HG02759 (cell line): ENCODE data around the gene ASMT.
"Not testable (repeated sequence)": the region's sequence is repeated elsewhere in the genome, so short reads cannot be mapped to it uniquely, and the experiment has no call there.

Experiments
- ATAC-seq: cut with Tn5 transposase; IDR thresholded peaks from one replicate; pipeline ENCODE4 v1.9.1; 2021; ENCODE audit warnings: mild to moderate bottlenecking, moderate library complexity; ENCODE audit not compliant: unreplicated experiment

Gene ASMT

GRCh38 chrX:1597345-1598020 lies 17.4 kb upstream of the ASMT start:
- ATAC-seq = no peak

- ATAC-seq = no peak
Measured at GRCh38 chrX:1598021-1598875, 16.6 kb upstream of the ASMT start.

- no peak for ATAC-seq
Measured at GRCh38 chrX:1598876-1599790, 15.7 kb upstream of the ASMT start.

DNA sequence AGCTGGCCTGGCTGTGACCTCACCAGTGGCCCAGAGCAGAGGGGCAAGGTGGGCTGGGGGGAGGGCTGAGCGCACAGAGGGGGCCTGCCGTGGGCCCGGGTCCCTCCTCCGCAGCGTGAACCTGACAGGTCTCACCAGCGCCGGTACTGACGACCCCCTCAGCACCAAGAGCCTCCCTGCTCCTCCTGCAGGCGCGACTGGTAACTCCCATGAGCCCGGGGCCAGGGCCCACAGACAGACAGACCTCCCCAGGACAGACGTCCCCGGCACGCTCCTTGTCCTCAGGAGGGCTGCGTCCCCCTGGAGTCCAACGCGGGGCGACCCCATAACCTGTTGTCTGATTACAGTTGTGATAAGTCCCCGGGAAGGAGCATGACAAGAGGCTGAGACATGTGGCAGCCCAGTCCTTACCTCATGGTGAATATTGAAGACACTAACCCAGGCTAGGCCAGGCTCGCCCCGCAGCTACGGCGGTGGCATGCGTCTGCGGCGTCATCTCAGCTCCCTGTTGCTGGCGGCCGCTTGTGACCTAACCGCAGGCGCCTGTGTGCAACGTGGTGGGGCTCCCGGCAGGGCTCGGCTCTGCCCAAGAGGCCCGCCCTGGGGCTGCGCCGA lies 15.0 kb upstream of the ASMT start:
- ATAC-seq = no peak

DNA sequence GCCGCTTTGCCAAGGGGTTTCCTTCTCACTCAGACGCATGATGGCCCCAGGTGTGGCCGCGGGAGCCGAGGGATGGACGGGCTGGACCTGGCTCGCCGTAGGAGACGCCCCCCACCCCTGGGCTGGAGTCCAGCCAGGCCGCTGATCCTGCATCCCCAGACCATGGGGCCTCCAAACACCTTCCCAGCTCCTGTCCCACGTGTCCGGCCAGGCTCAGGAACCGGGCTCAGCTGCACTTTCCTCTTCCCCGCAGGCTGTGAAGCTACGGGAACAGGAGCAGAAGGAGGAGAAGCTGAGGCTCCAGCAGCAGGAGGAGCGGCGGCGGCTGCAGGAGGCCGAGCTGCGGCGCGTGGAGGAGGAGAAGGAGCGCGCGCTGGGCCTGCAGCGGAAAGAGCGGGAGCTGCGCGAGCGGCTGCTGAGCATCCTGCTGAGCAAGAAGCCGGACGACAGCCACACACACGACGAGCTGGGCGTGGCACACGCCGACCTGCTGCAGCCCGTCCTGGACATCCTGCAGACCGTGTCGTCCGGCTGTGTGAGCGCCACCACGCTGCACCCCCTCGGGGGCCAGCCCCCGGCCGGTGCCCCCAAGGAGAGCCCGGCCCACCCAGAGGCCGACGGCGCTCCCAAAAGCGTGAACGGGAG lies 14.3 kb upstream of the ASMT start:
- ATAC-seq = no peak

- no peak for ATAC-seq
Measured at GRCh38 chrX:1601051-1601767, 13.7 kb upstream of the ASMT start.

DNA sequence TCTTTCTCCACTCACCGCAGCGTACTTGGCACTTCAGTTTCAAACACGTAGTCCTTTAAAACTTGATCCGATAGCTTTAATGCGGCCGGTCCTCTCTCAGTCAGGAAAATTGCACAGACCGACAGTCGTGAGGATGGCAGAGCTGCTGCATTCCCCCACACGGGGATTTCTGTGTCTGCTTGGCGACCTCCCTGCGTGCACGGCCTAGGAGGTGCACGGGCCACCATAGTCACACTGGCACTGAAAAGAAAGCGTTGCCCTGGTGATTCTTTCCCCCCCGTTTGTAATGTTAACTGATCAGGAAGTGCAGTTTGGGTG lies 13.1 kb upstream of the ASMT start:
- ATAC-seq = no peak

- ATAC-seq = no peak
Measured at GRCh38 chrX:1602299-1602698, 12.6 kb upstream of the ASMT start.

DNA sequence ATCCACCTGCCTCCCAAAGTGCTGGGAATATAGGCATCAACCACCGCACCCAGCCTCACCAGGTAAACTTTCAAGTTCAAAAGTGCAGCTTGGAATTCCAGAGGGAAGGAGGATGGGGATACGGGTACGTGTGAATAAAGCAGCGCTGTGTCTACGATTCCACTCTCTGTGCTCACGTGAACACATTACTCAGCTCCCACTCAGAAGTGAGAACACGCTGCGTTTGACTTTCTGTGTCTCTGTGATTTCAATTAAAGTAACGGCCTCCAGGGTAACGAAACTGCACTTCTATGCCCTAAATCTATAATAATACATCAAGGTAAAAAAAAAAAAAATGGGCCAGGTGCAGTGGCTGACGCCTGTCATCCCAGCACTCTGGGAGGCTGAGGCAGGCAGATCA lies 8.4 kb upstream of the ASMT start:
- ATAC-seq = no peak

GRCh38 chrX:1609311-1609710 lies 5.5 kb upstream of the ASMT start:
- no peak for ATAC-seq

DNA sequence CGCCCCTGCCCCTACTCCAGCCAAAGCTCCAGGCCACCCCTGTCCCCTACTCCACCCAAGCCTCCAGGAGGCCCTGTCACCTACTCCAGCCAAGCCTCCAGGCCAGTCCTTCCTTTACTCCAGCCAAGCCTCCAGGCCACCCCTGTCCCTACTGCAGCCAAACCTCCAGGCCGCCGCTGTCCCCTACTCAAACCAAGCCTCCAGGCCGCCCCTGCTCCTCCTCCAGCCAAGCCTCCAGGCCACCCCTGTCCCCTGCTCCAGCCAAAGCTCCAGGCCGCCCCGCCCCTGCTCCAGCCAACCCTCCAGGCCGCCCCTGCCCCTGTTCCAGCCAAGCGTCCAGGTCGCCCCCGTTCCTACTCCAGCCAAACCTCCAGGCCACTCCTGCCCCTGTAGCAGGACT lies 5.1 kb upstream of the ASMT start:
- no peak for ATAC-seq

DNA sequence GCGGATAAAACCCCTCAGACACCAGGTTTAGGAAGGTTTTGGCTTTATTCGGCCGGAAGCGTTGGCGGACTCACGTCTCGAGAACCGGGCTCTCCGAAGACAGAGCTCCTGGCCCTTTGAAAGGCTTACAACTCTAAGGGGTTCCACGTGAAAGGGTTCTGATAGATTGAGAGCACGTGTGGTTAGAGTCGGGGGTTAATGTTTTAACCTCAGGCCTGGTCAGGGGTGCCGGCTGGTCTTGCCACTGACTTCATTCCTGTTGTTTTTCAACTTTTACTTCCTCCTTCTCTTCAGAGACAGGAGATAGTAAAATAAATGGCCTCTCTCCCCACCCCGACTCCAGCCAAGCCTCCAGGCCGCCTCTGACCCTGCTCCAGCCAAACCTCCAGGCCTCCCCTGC lies 4.7 kb upstream of the ASMT start:
- peak; percentile 66 for ATAC-seq

GRCh38 chrX:1610736-1611135 lies 4.1 kb upstream of the ASMT start:
- no peak for ATAC-seq

- no peak for ATAC-seq
Measured at GRCh38 chrX:1612641-1613286, 2.1 kb upstream of the ASMT start.

DNA sequence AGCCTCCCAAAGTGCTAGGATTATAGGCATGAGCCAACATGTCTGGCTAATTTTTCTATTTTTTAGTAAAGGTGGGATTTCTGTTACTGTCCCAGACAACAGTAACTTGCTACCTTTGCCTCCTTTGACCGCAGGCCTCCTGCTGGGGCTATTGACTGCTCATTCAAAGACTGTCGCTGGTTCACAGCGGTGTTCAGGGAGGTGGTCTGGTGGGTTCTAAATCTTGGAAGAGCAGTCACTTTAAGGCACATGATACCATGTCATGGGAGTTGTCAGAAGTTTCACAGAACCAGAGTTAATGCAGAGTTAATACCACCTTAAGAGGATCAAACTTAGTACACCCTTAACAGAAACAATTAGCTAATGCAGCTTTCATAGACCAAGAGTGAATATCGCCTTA lies 3.8 kb downstream of the ASMT start:
- no peak for ATAC-seq

GRCh38 chrX:1623691-1624090 lies 8.8 kb downstream of the ASMT start:
- ATAC-seq = no peak

DNA sequence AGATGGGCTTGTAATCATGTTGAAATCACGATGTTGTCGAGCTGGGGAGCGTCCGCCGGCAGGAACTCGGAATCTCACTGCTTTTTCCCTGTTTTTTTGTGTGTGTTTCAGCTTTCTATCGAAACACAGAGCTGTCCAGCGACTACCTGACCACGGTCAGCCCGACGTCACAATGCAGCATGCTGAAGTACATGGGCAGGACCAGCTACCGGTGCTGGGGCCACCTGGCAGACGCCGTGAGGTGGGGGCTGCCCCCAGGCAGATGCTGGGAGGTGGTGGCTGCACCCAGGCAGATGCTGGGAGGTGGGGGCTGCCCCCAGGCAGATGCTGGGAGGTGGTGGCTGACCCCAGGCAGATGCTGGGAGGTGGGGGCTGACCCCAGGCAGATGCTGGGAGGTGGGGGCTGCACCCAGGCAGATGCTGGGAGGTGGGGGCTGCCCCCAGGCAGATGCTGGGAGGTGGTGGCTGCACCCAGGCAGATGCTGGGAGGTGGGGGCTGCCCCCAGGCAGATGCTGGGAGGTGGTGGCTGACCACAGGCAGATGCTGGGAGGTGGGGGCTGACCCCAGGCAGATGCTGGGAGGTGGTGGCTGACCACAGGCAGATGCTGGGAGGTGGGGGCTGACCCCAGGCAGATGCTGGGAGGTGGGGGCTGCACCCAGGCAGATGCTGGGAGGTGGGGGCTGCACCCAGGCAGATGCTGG lies 9.4 kb downstream of the ASMT start:
- ATAC-seq = not testable (repeated sequence)

- not testable (repeated sequence) for ATAC-seq
Measured at GRCh38 chrX:1624861-1625215, 10.0 kb downstream of the ASMT start.

- no peak for ATAC-seq
Measured at GRCh38 chrX:1629244-1629643, 14.4 kb downstream of the ASMT start.
